ENCODE data around the gene PLBD2. TPM values are rescaled to one million over a fixed set of nuclear protein-coding genes. Genes with fewer than 3 reads are reported as not detected.

PLBD2 gene
- total RNA-seq, 1 experiment from 2014 or later = 31.4 TPM

GRCh38 chr12:113310489-113310888, 47.9 kb upstream of the PLBD2 start:
- Histone ChIP-seq H3K56ac (ENCODE audit: insufficient read length, low read depth, low read length) (no peak overlapping the region), H4K5ac (ENCODE audit: insufficient read length, low read depth, low read length) (no peak overlapping the region), H2BK20ac (ENCODE audit: low read depth, low read length, poor library complexity, severe bottlenecking) (no peak overlapping the region), H4K8ac (replicated peaks; ENCODE audit: insufficient read length, low read depth, low read length) (no peak overlapping the region), H3K4me1 (ENCODE audit: insufficient read depth, low read length) (no peaks in the 10 kb centered on the region), H3K79me2 (ENCODE audit: insufficient read depth, low read length) (no peaks in the 10 kb centered on the region), H3K18ac (ENCODE audit: insufficient read length, low read depth, low read length) (no peak overlapping the region), H2BK15ac (ENCODE audit: low read depth, low read length) (no peak overlapping the region), H3K27me3 (ENCODE audit: insufficient read depth, low read length) (no peaks in the 10 kb centered on the region), H3K4me2 (ENCODE audit: insufficient read depth, insufficient read length, low read length) (no peak overlapping the region), H3K14ac (ENCODE audit: insufficient read depth, low read length) (no peak overlapping the region), H2BK5ac (ENCODE audit: insufficient read length, low read length) (no peak overlapping the region), H4K91ac (ENCODE audit: insufficient read length, low read depth, low read length) (no peak overlapping the region), H4K20me1 (ENCODE audit: control insufficient read depth, insufficient read depth, insufficient read length) (no peaks in the 10 kb centered on the region), H3T11ph (ENCODE audit: low read length) (no peak overlapping the region), H3K4ac (ENCODE audit: low read depth, low read length) (no peak overlapping the region), H2BK120ac (ENCODE audit: low read depth, low read length, poor library complexity, severe bottlenecking) (no peak overlapping the region), H2AK5ac (ENCODE audit: insufficient read length, low read length) (no peak overlapping the region), H3K23me2 (ENCODE audit: insufficient read length, low read depth, low read length, poor library complexity, severe bottlenecking) (no peaks in the 10 kb centered on the region), H3K23ac (ENCODE audit: insufficient read length, low read depth, low read length) (no peak overlapping the region), H3K9ac (ENCODE audit: extremely low read depth, insufficient read length, low read length) (no peak overlapping the region), H2BK12ac (ENCODE audit: insufficient read length, low read depth, low read length) (no peak overlapping the region), H3K9me3 (ENCODE audit: control insufficient read depth, low read depth, low read length) (no peaks in the 10 kb centered on the region), H2AFZ (ENCODE audit: low read length) (no peak overlapping the region), H3K79me1 (ENCODE audit: insufficient read depth, low read depth, low read length, poor library complexity, severe bottlenecking) (no peaks in the 10 kb centered on the region), H3K27ac (ENCODE audit: insufficient read length, low read depth, low read length) (no peak overlapping the region)
- H3K4me1 Mint-ChIP-seq = peaks cover 3 to 7% of the 10 kb centered on the region in 2 experiments; a peak in 1 of 4 replicates
- peaks cover 16 to 37% (median 19%) of the 10 kb centered on the region in 3 experiments for H3K36me3 Mint-ChIP-seq (ENCODE audit: insufficient read depth in 1 of 3, low read depth in 3 of 3)
- peak; percentile 42 for DNase-seq
- H3K4me3 Mint-ChIP-seq = no peak overlapping the region; a peak in 1 of 5 replicates
- no peak overlapping the region for H3K27ac Mint-ChIP-seq
- peaks cover 4 to 5% of the 10 kb centered on the region in 2 experiments; a peak in 2 of 5 replicates for H3K9me3 Mint-ChIP-seq
- WGBS (ENCODE audit: extremely low coverage, insufficient read length, low lambda C conversion rate) = no CpG with 5 or more reads among the region's 1 CpG
- peak; percentile 31; the same call in 1 of the 3 replicates for TF ChIP-seq CTCF (conservative IDR thresholded peaks at IDR 0.05)
- H3K27me3 Mint-ChIP-seq (ENCODE audit: low read depth) = peaks cover 1% of the 10 kb centered on the region; the same call in 1 of the 2 replicates
